ENCODE measurements around the gene MVB12B. TPM values are rescaled to one million over a fixed set of nuclear protein-coding genes. Genes with fewer than 3 reads are reported as not detected.

Gene MVB12B
- total RNA-seq, 1 experiment from 2014 or later = 5.8 TPM

GRCh38 chr9:126337729-126338372 is 11.2 kb downstream of the MVB12B start:
- H2AFZ ChIP-seq (ENCODE audit: low read length) = no peak overlapping the region
- H4K8ac ChIP-seq (replicated peaks; ENCODE audit: insufficient read length, low read depth, low read length) = no peak overlapping the region
- no peaks in the 10 kb centered on the region for H3K79me2 ChIP-seq (ENCODE audit: insufficient read depth, low read length)
- H3K79me1 ChIP-seq (ENCODE audit: insufficient read depth, low read depth, low read length, poor library complexity, severe bottlenecking) = no peaks in the 10 kb centered on the region
- no peak overlapping the region for H3K9ac ChIP-seq (ENCODE audit: extremely low read depth, insufficient read length, low read length)
- H3K23ac ChIP-seq (ENCODE audit: insufficient read length, low read depth, low read length) = no peak overlapping the region
- no peak overlapping the region for H3K56ac ChIP-seq (ENCODE audit: insufficient read length, low read depth, low read length)
- H3K23me2 ChIP-seq (ENCODE audit: insufficient read length, low read depth, low read length, poor library complexity, severe bottlenecking) = no peaks in the 10 kb centered on the region
- H3K4me2 ChIP-seq (ENCODE audit: insufficient read depth, insufficient read length, low read length) = no peak overlapping the region
- peaks cover 8% of the 10 kb centered on the region for H3K4me1 ChIP-seq (ENCODE audit: insufficient read depth, low read length)
- TF ChIP-seq CTCF (conservative IDR thresholded peaks at IDR 0.05) = no peak
- no CpG with 5 or more reads among the region's 32 CpGs for WGBS (ENCODE audit: extremely low coverage, insufficient read length, low lambda C conversion rate)
- Mint-ChIP-seq H3K36me3 (ENCODE audit: insufficient read depth in 1 of 3, low read depth in 3 of 3) (peaks cover 0 to 7% (median 0%) of the 10 kb centered on the region in 3 experiments; a peak in 3 of 7 replicates), H3K4me3 (no peak overlapping the region), H3K4me1 (peaks cover 38 to 43% of the 10 kb centered on the region in 2 experiments), H3K9me3 (no peaks in the 10 kb centered on the region), H3K27me3 (ENCODE audit: low read depth) (no peaks in the 10 kb centered on the region), H3K27ac (peak overlapping the region in 1 of 3 experiments; percentile 65; a peak in 1 of 7 replicates)
- no peak overlapping the region for H2AK5ac ChIP-seq (ENCODE audit: insufficient read length, low read length)
- H2BK12ac ChIP-seq (ENCODE audit: insufficient read length, low read depth, low read length) = no peak overlapping the region
- H2BK5ac ChIP-seq (ENCODE audit: insufficient read length, low read length) = no peak overlapping the region
- no peak overlapping the region for H3K4ac ChIP-seq (ENCODE audit: low read depth, low read length)
- no peak overlapping the region for H3T11ph ChIP-seq (ENCODE audit: low read length)
- DNase-seq = no peak
- no peak overlapping the region for H2BK15ac ChIP-seq (ENCODE audit: low read depth, low read length)
- no peak overlapping the region for H2BK120ac ChIP-seq (ENCODE audit: low read depth, low read length, poor library complexity, severe bottlenecking)
- no peak overlapping the region for H3K14ac ChIP-seq (ENCODE audit: insufficient read depth, low read length)
- no peak overlapping the region for H3K27ac ChIP-seq (ENCODE audit: insufficient read length, low read depth, low read length)
- no peaks in the 10 kb centered on the region for H3K27me3 ChIP-seq (ENCODE audit: insufficient read depth, low read length)
- H3K18ac ChIP-seq (ENCODE audit: insufficient read length, low read depth, low read length) = no peak overlapping the region
- no peak overlapping the region for H2BK20ac ChIP-seq (ENCODE audit: low read depth, low read length, poor library complexity, severe bottlenecking)
- no peaks in the 10 kb centered on the region for H3K9me3 ChIP-seq (ENCODE audit: control insufficient read depth, low read depth, low read length)
- no peak overlapping the region for H4K5ac ChIP-seq (ENCODE audit: insufficient read length, low read depth, low read length)
- H4K20me1 ChIP-seq (ENCODE audit: control insufficient read depth, insufficient read depth, insufficient read length) = no peaks in the 10 kb centered on the region
- no peak overlapping the region for H4K91ac ChIP-seq (ENCODE audit: insufficient read length, low read depth, low read length)
